H1 (cell line): ENCODE measurements around the gene CADM2.

ENCODE experiments used
- ASH2L ChIP-seq: fragments of 200-600, 300-600 bp; sonication (generic); IDR thresholded peaks from one replicate; pipeline ENCODE4 v1.7.1; 2017; ENCODE audit warnings: low read length
- BACH1 ChIP-seq: IDR thresholded peaks from 2 replicates; pipeline ENCODE4 v1.6.1; 2012; ENCODE audit warnings: low read length, improper control_type of control experiment
- CTCF ChIP-seq, 3 experiments: IDR thresholded peaks; 1 replicate in 2 of 3; 2 replicates in 1 of 3; pipeline versions ENCODE4 v1.5.1 to v1.6.1; 2011; ENCODE audit warnings: low read length in 3 of 3, mild to moderate bottlenecking in 3 of 3, inconsistent platforms in 2 of 3, low read depth in 1 of 3, moderate library complexity in 1 of 3; ENCODE audit not compliant: insufficient read depth in 1 of 3; ENCODE audit errors: control extremely low read depth in 1 of 3
- EZH2 ChIP-seq: fragments of 200-600 bp; sonication (generic); IDR thresholded peaks from 2 replicates; pipeline ENCODE4 v1.7.1; 2012; ENCODE audit warnings: low read depth, mild to moderate bottlenecking, moderate library complexity, low read length, inconsistent platforms; ENCODE audit not compliant: severe bottlenecking
- FOSL1 ChIP-seq: IDR thresholded peaks from 2 replicates; pipeline ENCODE4 v1.6.1; 2011; ENCODE audit warnings: mild to moderate bottlenecking, low read depth, low read length, moderate library complexity; ENCODE audit not compliant: insufficient read depth
- SIN3A ChIP-seq, 2 experiments: IDR thresholded peaks in 1 of 2; conservative IDR thresholded peaks in 1 of 2; 2 replicates each; pipeline ENCODE4 v1.6.1; 2011 to 2012; ENCODE audit warnings: low read length in 2 of 2, improper control_type of control experiment in 1 of 2, low read depth in 1 of 2, mild to moderate bottlenecking in 1 of 2
- TAF1 ChIP-seq: IDR thresholded peaks from 2 replicates; pipeline ENCODE4 v1.6.1; 2011; ENCODE audit warnings: mild to moderate bottlenecking, low read depth, low read length
- ZNF274 ChIP-seq: IDR thresholded peaks from 2 replicates; pipeline ENCODE4 v1.7.0; 2012; ENCODE audit warnings: low read length, borderline replicate concordance; ENCODE audit errors: extremely low read depth

- TF ChIP-seq SIN3A (conservative IDR thresholded peaks at IDR 0.05 in 1 of 2, IDR thresholded peaks at IDR 0.05 in 1 of 2; ENCODE audit: low read depth in 1 of 2, low read length in 2 of 2) (no peak), CTCF (IDR thresholded peaks at IDR 0.05; ENCODE audit: control extremely low read depth in 1 of 3, insufficient read depth in 1 of 3, low read depth in 1 of 3, low read length in 3 of 3) (no peak), EZH2 (no peak), BACH1 (no peak), FOSL1 (no peak), TAF1 (no peak), ASH2L (no peak), ZNF274 (no peak)
Observed at GRCh38 chr3:85370341-85370740, 411.6 kb downstream of the CADM2 start.
